NCI-H1105 treated with DMSO at 0.1 percent for 48 hours (cell line): ENCODE results near the gene YAE1.
"Not testable (repeated sequence)": the region's sequence is repeated elsewhere in the genome, so short reads cannot be mapped to it uniquely, and the experiment has no call there.

Source experiments
- DNase-seq: peaks from one replicate; lab custom pipeline; 2025; lab: John Stamatoyannopoulos, UW

YAE1 gene, protein sequence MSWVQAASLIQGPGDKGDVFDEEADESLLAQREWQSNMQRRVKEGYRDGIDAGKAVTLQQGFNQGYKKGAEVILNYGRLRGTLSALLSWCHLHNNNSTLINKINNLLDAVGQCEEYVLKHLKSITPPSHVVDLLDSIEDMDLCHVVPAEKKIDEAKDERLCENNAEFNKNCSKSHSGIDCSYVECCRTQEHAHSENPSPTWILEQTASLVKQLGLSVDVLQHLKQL

DNA sequence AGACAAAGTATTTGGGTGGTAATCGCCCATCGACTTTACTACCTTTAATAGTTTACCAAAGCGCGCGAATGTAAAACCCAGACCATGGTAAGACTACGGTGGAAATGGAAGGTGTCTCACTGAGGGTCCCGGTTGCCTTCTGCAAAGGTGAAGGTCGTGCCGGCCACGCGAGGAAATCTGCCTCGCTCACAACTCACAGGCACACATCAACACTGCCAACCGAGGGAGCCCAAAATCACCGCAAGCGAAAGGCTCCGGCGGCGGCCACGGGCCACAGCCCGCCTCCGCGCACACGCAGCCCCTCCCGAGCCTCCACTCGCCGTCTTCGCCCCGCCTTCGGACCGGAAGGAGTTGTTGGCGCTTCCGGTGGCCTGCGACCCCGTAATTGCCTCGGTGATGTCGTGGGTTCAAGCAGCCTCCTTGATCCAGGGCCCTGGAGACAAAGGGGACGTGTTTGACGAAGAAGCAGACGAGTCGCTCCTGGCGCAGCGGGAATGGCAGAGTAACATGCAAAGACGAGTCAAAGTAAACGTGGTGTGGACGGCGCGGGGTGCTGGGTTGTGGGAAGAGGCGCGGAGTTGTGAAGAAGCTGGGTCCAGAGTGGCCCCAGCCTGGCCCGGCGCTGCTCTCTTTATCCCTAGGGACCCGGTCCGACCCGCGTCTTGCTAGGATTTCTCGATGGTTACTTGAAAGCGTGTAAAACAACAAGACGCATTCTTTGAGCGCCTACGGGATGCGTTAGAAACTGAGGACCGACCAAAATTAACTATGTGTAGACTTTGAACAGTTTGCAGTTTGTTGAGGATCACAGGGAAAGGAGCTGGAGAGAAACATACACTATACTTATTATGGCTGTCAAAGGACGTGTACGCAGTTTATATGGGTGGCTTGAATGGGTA is at the start of gene YAE1:
Gene YAE1, plus strand, starts transcription at position 382 of the 899 bp plus-strand sequence. Its CDS starts 15 bp downstream, at position 397.
- DNase-seq, result peak; percentile 81

- DNase-seq, result no peak
These were observed 49.7 kb upstream of the YAE1 start for GRCh38 chr7:39516498-39516897.

DNA sequence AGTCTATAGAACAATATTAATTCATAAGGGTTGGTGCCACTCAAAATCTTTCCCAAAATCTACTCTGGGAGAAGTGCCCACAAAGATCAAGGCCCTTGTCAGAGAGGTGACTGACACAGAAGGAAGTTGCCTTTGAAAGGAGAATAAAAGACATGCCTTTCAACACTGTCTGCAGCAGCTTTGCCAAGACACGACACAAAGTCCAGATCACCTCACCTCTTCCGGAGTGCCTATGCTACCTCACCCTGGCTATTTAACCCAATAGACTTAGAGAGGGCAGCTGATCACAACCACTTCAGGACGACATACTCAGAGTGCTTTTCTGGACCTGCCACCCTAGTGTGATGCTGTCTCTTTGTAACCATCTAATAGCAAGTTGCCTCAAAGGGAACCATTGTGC is 49.0 kb upstream of the YAE1 start:
- no peak for DNase-seq

GRCh38 chr7:39525926-39526325 is 40.3 kb upstream of the YAE1 start:
- no peak for DNase-seq

DNA sequence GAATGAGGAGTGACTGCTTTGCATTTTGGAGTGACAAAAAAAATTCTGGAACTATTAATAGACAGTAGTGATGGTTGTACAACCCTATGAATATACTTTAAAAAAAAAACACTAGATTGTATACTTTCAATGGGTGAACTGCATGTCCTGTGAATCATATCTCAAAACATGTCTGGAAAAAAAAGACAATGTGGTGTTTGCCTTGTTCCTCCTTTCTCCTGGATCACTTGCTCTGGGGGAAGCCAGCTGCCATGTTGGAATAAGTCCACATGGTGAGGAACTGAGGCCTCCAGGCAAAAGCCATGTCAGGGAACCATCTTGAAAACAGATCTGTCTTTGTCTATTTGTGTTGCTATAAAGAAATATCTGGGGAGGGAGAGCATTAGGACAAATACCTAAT is 39.5 kb upstream of the YAE1 start:
- DNase-seq, result no peak

DNA sequence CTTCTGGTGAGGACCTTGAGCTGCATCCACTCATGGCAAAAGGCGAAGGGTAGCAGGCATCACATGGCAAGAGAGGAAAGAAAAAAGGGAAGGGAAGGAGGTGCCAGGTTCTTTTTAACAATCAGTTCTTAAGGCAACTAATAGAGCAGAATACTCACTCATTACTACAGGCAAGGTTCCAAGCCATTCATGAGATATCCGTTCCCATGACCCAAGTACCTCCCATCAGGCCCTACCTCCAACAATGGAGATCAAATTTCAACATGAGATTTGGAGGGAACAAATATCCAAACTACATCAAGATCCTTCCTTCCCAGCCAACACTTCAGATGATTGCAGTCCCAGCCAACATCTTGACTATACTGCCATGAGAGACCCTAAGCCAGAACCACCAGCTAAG is 38.9 kb upstream of the YAE1 start:
- DNase-seq, result peak; percentile 25

DNA sequence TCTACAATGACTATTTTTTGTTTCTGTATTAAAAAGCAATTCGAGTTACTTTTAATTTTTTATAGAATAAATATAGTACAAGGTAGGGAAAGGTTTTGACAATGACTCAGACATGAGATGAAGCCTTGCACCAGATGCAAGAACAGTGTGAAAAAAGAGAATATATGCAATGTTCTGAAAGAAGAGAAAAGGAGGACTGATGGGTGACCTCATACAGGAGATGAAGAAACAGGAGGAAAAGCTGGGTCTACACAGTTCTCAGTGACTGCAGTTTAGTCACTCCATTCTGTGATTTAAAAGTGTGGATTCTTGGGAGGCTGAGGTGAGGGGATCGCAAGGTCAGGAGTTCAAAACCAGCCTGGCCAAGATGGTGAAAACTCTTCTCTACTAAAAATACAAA is 38.3 kb upstream of the YAE1 start:
- no peak for DNase-seq

GRCh38 chr7:39528849-39529248 is 37.4 kb upstream of the YAE1 start:
- no peak for DNase-seq

GRCh38 chr7:39529582-39529981 is 36.6 kb upstream of the YAE1 start:
- no peak for DNase-seq

- DNase-seq, result no peak
These were observed 35.2 kb upstream of the YAE1 start for GRCh38 chr7:39530971-39531370.

DNA sequence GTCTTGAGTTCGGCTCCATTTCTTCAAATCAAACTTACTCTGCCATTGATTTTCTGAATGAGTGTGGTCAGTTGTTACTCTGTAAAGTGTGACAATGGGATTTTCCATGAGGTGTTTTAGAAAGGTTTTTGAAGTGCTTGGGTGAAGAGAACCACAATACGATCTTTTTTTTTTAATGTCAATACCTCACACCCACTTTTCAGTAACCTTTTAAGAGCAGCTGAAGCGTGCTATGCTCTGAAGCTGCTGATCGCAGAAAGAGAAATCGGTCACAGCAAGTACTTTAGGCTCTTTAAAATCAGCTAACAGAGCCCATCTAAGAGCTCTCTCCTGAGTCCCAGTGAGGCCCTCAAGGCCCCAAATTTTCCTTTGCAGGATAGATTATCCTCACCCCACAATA is 34.4 kb upstream of the YAE1 start:
- no peak for DNase-seq

DNA sequence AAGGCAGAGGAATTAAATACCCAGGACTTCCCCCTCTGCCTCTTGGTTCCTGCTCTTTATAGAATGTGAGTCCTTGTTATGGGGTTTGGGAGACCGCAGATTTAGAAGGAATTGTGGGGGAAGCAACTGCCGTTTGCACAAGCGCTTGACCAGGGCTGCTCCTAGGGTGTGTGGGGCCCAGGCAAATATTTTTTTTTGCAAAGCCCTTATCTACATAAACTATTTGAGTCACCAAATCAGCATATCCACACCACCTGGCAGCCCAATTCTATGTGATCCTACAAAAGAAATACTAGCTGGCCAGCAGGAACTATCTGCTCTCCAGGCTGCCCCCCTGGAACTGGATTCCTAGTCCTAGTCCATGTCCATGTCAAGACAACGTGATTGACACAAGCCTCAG is 33.4 kb upstream of the YAE1 start:
- no peak for DNase-seq

DNA sequence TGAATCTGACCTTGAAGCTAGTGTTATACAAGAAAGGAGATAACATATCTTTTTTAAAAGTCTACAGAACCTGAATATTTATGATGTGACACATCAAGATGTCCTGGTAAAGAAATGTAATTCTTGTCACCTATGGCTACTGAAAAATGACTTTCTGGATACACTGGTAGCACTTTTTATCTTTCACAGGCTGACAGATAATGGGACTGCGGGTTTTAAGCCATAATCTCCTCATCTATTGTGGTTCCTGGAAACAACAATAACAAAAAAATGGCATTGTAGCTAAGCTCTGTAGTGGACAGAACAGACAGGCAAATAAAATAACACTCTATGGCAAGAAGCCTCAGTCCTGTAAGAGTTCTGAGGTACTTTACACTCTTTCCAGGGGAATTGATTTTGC is 31.6 kb upstream of the YAE1 start:
- no peak for DNase-seq

DNA sequence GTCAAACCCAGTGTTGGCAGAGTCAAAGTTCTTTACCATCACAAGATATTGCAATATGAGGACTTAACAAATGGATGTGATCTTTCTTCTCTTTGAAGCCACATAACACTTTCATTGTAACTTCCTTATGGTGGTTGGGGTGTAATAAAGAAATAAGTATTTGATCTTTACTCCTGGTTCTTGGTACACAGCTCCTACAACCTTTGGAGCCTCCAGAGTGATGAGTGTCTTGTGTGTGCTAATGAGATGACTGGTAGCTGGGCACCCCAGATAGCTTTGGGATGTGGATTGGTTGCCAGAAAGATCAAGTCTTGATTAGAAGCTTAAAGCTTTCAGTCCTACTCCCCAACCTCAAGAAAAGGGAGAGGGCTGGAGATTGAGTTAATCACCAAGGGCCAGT is 31.1 kb upstream of the YAE1 start:
- no peak for DNase-seq

DNA sequence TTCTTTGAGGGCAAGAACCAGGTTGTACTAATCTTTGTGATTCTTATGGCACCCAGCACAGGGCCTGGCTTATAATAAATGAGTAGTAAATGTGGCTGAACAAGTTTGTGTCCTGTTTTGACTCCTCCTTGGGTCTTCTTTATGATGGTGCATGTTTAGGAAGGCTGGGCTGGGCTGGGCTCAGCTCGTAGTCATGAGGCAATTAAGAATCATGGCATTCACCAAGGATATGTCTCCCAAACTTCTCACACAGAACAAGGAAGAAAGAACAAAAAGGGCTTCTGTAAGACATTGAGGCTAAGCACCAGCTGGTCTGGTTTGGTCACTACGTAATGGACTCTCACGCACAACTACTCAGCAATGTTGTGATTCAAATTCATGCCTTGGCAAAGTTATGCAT is 30.5 kb upstream of the YAE1 start:
- no peak for DNase-seq

- DNase-seq, result no peak
These were observed 29.3 kb upstream of the YAE1 start for GRCh38 chr7:39536951-39537350.

- DNase-seq, result no peak
These were observed 26.4 kb upstream of the YAE1 start for GRCh38 chr7:39539816-39540215.

- DNase-seq, result no peak
These were observed 25.9 kb upstream of the YAE1 start for GRCh38 chr7:39540320-39540719.

DNA sequence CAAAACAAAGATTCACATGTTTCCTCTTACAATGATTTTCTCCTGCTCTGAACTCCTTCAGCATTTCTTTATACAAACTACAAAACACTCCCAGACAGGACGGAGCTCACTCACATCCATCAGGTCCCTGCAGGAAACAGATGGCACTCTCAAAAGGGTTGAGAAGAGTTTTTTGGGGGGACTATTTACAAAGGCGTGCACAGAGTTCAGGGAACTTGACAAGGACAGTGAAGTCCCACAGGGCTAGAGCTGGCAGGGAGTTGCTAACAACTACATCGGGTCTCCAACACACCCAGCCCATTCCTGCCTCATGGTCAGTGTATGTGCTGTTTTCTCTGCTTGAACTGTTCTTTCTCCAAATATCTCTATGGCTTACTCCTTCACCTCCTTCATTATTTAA is 24.7 kb upstream of the YAE1 start:
- no peak for DNase-seq

DNA sequence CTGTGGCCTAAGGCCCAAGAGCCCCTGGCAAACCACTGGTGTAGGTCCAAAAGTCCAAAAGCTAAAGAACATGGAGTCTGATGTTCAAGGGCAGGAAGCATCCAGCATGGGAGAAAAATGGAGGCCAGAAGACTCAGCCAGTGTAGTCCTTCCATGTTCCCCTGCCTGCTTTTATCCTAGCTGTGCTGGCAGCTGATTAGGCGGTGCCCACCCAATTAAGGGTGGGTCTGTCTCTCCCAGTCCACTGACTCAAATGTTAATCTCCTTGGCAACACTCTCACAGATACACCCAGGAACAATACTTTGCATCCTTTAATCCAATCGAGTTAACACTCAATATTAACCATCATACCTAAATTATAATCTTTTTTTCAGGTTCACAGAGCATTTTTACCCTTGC is 21.4 kb upstream of the YAE1 start:
- not testable (repeated sequence) for DNase-seq

- no peak for DNase-seq
These were observed 18.9 kb upstream of the YAE1 start for GRCh38 chr7:39547336-39547735.

- DNase-seq, result no peak
These were observed 15.8 kb upstream of the YAE1 start for GRCh38 chr7:39550411-39550810.

DNA sequence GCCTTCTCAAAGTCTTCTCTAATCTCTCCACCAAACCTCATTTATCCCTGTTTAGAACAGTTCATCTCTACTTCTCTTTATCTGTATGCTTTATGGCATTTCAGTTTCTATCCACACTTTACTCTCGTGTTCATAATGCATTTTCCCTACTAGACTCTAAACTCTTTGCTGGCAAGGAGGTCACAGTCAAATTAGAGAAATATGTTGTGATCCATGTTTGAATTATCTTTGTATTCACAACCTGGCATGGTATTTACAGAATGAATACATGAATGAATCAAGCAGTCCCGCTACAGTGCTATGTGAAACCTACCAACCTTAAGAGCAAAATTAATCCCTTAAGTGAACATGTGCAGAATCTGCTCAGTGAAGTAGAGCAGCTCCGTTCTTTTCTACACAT is 12.8 kb upstream of the YAE1 start:
- no peak for DNase-seq
